SK-N-MC (cell line): ENCODE results near the gene TMED10.

Source experiments
- EZH2 ChIP-seq: fragments of 200-600 bp; sonication (generic); IDR thresholded peaks from one replicate; pipeline ENCODE4 v1.6.1; 2017; ENCODE audit warnings: antibody characterized with exemption
- POLR2AphosphoS5 ChIP-seq: IDR thresholded peaks from 2 replicates; pipeline ENCODE4 v1.6.1; 2012; ENCODE audit warnings: mild to moderate bottlenecking, low read depth, low read length, borderline replicate concordance

DNA sequence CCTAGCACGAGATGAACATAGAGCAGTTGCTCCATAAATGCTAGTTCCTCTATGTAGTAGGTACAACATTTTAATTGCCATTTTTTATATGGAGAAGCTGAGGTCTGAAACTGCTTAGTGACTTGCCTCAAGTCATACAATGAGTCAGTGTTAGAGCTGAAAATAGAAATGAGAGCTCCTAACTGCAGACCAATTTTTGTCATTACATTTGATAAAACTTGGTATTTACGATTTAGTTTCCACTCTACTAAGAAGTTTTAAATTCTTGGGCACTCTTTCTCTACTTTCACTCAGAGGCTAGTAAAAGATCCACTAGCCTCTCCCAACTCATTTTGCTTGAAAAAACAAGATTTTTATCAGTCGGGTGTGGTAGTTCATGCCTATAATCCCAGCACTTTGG is 8.1 kb upstream of the TMED10 start:
- TF ChIP-seq EZH2: no peak
- TF ChIP-seq POLR2AphosphoS5: no peak
